Glomerular visceral epithelial cell (primary cell): ENCODE measurements around the gene MICALL1.

Experiments
- DNase-seq: peaks from one replicate; pipeline ENCODE4 v3.0.0-alpha.2; 2016; ENCODE audit errors: extremely low spot score

The MICALL1 gene

GRCh38 chr22:37905534-37906363 lies at the start of gene MICALL1:
Gene MICALL1, plus strand, starts transcription at chr22:37906297. Its CDS starts 126 bp downstream, at chr22:37906423.
- peak; percentile 85 for DNase-seq

- no peak for DNase-seq
Measured at GRCh38 chr22:37860796-37861421, 45.2 kb upstream of the MICALL1 start.

GRCh38 chr22:37862570-37863325 lies 43.3 kb upstream of the MICALL1 start:
- DNase-seq, result no peak

- no peak for DNase-seq
Measured at GRCh38 chr22:37865510-37865909, 40.6 kb upstream of the MICALL1 start.

GRCh38 chr22:37870273-37870672 lies 35.8 kb upstream of the MICALL1 start:
- DNase-seq, result no peak

- no peak for DNase-seq
Measured at GRCh38 chr22:37880668-37881440, 25.2 kb upstream of the MICALL1 start.

GRCh38 chr22:37884420-37884819 lies 21.7 kb upstream of the MICALL1 start:
- DNase-seq, result no peak

GRCh38 chr22:37887584-37888378 lies 18.3 kb upstream of the MICALL1 start:
- DNase-seq, result no peak

- no peak for DNase-seq
Measured at GRCh38 chr22:37891926-37892325, 14.2 kb upstream of the MICALL1 start.

GRCh38 chr22:37892566-37893335 lies 13.3 kb upstream of the MICALL1 start:
- DNase-seq, result no peak

- no peak for DNase-seq
Measured at GRCh38 chr22:37893583-37893983, 12.5 kb upstream of the MICALL1 start.

- no peak for DNase-seq
Measured at GRCh38 chr22:37894939-37895670, 11.0 kb upstream of the MICALL1 start.

- no peak for DNase-seq
Measured at GRCh38 chr22:37896181-37896592, 9.9 kb upstream of the MICALL1 start.

- no peak for DNase-seq
Measured at GRCh38 chr22:37896939-37897338, 9.2 kb upstream of the MICALL1 start.

- no peak for DNase-seq
Measured at GRCh38 chr22:37897807-37898206, 8.3 kb upstream of the MICALL1 start.

- DNase-seq, result peak; percentile 45
Measured at GRCh38 chr22:37898441-37899181, 7.5 kb upstream of the MICALL1 start.

GRCh38 chr22:37904572-37905533 lies 1.2 kb upstream of the MICALL1 start:
- peak; percentile 94 for DNase-seq
